ENCODE measurements around the gene STK32A.

The STK32A gene

DNA sequence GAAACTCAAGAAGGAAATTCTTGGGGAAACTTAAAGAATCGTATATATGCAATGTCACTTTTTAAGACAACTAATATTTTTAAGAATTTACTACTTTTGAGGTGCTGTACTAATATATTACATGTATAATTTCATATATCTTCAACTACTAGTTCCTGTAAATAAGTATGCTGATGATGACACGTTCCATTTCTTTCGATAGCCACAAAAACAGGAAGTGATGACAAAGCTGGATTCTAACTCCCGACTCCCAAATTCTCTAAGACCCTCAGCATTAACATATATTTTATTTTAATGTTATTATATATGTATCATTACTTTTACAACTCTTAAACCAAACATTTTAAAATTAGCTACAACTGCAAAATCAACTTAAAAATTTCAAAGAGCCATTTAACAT lies 74.8 kb downstream of the STK32A start:
- Mint-ChIP-seq H3K27ac (no peak overlapping the region), H3K4me3 (no peak overlapping the region), H3K27me3 (no peaks in the 10 kb centered on the region), H3K36me3 (no peaks in the 10 kb centered on the region), H3K9me3 (no peaks in the 10 kb centered on the region), H3K4me1 (no peaks in the 10 kb centered on the region)

DNA sequence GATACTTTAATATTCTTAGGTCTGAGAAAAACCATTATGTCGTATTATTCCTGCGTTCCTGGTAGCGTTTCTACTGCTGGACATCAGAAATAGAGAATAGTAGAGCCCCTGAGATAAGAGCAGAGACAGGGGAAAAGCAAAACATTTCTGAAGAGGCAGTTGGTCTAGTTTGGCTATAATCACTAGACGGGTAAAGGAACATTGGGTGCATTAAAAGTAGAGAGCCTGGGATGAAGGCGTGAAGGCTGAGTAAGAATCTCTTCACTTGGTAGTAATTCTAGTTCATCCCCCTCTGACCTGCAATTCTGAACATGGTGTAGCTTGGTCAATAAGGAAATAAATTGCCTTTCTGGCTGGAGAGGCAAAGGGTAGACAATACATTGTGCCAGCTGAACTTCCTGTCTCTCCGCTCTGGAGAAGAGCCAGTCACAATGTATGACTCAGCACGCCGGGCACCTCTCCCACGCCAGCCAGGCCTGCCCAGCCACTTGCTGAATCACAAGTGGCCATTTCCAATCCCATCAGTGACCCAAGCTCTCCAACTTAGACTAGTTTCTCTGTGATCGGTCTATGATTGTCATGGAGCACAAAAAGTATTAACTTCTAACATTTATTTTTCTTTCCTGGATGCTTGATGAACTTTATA lies 75.4 kb downstream of the STK32A start:
- no peaks in the 10 kb centered on the region for H3K36me3 Mint-ChIP-seq

DNA sequence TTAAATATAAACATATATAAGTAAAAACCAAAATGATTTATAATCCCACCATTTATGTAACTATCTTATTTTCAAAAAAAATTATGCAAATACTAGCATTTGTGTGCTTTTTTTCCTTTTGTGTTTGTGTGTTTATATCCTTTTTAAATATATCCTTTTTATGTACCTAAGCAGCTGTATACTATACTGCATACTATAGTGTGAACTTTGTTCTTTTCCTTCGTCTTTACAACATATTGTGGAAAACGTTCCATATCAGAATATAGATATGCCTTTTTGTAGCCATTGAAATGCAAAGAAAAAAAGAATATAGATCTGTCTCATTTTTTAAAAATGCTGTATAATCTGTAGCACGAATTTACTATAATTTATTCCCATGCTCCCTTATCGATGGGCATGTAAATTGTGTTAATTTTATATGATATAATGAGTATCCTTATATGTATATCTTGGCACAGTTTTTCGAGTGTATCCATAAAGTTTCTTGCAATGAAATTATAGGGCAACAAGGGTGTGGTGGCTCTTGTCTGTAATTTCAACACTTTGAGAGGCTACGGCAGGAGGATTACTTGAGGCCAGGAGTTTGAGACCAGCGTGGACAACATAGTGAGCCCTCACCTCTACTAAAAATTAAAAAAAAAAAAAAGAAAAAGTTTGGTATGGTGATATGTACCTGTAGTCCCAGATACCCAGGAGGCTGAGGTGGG lies 83.3 kb downstream of the STK32A start:
- no peak overlapping the region for H3K27ac Mint-ChIP-seq

More for the DNA sequence above, 75.4 kb downstream of the STK32A start:
- H3K27me3 Mint-ChIP-seq, result no peaks in the 10 kb centered on the region
- H3K9me3 Mint-ChIP-seq, result no peaks in the 10 kb centered on the region
- H3K27ac Mint-ChIP-seq, result no peak overlapping the region
- H3K4me1 Mint-ChIP-seq, result no peaks in the 10 kb centered on the region
- no peak overlapping the region for H3K4me3 Mint-ChIP-seq

DNA sequence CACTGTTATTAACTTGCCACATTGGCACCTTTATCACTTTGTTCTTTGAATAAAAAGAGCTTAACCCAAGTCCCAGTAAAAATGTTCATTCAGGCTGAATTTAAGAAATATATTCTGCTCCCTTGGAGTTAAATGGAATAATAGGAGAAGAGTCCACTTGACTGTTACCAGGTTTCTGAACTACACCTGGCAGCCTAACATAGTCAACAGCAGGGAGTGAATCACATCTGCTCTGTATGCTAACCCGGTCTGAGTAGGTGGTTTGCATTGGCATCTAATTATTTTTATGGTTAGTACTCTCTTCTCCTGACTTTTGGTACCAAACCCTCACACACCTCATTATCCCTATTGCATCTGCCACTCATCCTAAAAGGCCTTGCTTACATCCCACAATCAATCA lies 86.7 kb downstream of the STK32A start:
- Mint-ChIP-seq H3K9me3 (no peaks in the 10 kb centered on the region), H3K36me3 (no peaks in the 10 kb centered on the region), H3K27ac (no peak overlapping the region), H3K4me1 (no peaks in the 10 kb centered on the region), H3K27me3 (peaks cover 1% of the 10 kb centered on the region), H3K4me3 (no peak overlapping the region)

More for the DNA sequence above, 83.3 kb downstream of the STK32A start:
- Mint-ChIP-seq H3K9me3 (no peaks in the 10 kb centered on the region), H3K36me3 (no peaks in the 10 kb centered on the region), H3K4me1 (no peaks in the 10 kb centered on the region), H3K4me3 (no peak overlapping the region), H3K27me3 (no peaks in the 10 kb centered on the region)

DNA sequence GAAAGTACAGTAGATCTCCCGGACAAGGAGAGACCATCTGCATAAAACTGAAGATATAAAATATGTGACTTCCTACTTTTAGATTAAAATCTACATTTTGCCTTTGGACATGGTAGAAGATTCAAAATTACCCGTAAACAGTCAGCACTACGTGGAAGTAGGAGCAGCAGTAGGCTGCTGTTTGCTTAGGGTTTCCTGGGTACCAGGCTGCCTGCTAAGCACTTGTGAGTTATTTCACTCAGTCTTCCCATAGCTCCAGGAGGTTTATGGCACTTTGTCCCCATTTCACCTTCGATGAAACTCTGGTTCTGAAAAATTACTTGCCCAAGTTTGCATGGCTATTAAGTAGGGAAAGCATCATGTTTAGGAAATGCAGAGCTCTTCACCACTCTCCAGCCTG lies 92.6 kb downstream of the STK32A start:
- Mint-ChIP-seq H3K9me3 (no peaks in the 10 kb centered on the region), H3K27me3 (peaks cover 1% of the 10 kb centered on the region), H3K4me1 (no peaks in the 10 kb centered on the region), H3K4me3 (no peak overlapping the region), H3K27ac (no peak overlapping the region), H3K36me3 (no peaks in the 10 kb centered on the region)

DNA sequence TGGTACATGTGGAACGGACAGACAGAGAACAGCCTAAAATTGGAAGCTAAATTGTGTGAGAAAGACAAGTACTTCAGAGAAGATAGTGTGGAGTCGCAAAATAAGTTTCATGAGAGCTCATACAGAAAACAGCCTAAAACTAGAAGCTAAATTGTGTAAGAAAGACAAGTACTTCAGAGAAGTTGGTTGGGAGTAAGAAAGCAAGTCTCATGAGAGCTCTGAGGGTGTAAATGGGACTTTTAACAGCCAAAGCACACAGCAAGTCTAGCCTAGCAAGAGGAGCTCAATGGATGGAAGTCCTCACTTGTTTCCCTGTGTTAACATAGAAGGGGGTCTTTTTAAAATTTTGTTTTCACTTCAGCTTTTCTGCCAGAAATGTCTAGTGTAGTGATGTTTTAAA lies 93.1 kb downstream of the STK32A start:
- peaks cover 1% of the 10 kb centered on the region for H3K27me3 Mint-ChIP-seq
- no peaks in the 10 kb centered on the region for H3K36me3 Mint-ChIP-seq
- H3K27ac Mint-ChIP-seq, result no peak overlapping the region
- no peaks in the 10 kb centered on the region for H3K9me3 Mint-ChIP-seq
- H3K4me3 Mint-ChIP-seq, result no peak overlapping the region
- no peaks in the 10 kb centered on the region for H3K4me1 Mint-ChIP-seq

DNA sequence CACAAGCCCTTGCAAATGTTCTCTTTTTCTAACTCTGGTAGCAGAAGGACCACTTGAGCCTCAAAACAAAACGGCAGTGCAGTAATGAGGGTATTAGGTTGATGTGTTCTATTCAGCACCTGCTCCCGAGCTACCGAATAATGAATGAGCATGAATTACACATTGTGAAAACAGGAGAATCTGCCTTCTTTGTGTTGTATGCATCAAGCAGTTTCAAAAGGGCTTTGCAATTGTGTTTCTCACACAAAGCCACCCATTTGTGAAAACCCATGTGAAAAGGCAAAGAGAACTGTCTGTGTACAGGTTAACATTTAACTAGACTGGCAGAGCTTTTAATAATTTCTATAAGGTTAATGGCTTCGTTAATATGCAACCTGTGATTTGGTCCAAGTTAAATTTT lies 97.8 kb downstream of the STK32A start:
- Mint-ChIP-seq H3K27ac (no peak overlapping the region), H3K27me3 (no peaks in the 10 kb centered on the region), H3K9me3 (no peaks in the 10 kb centered on the region), H3K4me1 (no peaks in the 10 kb centered on the region), H3K36me3 (no peaks in the 10 kb centered on the region), H3K4me3 (no peak overlapping the region)

DNA sequence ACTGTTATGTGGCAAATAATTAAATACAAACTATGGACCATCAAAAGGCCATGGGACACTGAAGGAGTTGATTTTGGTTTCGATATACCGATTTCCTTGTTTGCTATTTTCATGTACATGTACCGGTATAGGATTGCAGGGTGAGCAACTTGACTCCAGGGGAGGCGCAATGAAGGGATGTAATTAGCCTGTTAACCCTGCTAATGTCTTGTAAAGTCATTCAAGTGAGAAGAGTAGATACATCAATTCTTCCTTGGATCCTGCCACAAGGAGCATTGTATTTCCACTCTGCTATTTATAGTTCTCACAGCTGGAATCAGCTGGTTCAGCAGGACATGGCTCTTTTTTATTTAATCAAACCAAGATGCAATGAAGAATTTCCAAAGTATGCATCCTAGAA lies 102.0 kb downstream of the STK32A start:
- Mint-ChIP-seq H3K4me1 (no peaks in the 10 kb centered on the region), H3K36me3 (no peaks in the 10 kb centered on the region), H3K4me3 (no peak overlapping the region), H3K27me3 (no peaks in the 10 kb centered on the region), H3K27ac (no peak overlapping the region), H3K9me3 (peaks cover 7% of the 10 kb centered on the region)

GRCh38 chr5:147339313-147339712 lies 104.5 kb downstream of the STK32A start:
- Mint-ChIP-seq H3K27ac (no peak overlapping the region), H3K9me3 (peaks cover 7% of the 10 kb centered on the region), H3K27me3 (no peaks in the 10 kb centered on the region), H3K36me3 (no peaks in the 10 kb centered on the region), H3K4me3 (no peak overlapping the region), H3K4me1 (no peaks in the 10 kb centered on the region)

DNA sequence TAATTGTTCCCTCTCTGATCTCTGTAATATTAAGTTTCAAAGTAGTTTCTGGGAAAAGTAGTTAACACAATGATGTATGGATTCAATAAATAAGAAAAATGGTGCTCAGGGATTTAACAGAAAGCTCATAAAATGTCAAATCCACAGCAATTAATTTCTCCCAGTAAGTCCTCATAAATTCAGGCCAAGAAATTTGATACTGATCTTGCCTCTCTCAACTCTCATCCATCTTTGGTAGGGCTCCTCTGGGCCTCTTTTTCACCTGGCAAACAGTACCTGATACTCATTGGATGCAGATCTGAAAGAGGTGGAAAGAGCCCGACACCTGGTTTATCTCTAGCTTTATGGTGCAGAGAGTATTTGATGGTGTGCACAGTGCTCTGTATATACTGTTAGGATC lies 106.1 kb downstream of the STK32A start:
- Mint-ChIP-seq H3K4me1 (no peaks in the 10 kb centered on the region), H3K27me3 (no peaks in the 10 kb centered on the region), H3K4me3 (no peak overlapping the region), H3K27ac (no peak overlapping the region), H3K36me3 (no peaks in the 10 kb centered on the region), H3K9me3 (peaks cover 7% of the 10 kb centered on the region)

GRCh38 chr5:147341345-147341744 lies 106.5 kb downstream of the STK32A start:
- H3K9me3 Mint-ChIP-seq, result peaks cover 7% of the 10 kb centered on the region
- H3K27ac Mint-ChIP-seq, result no peak overlapping the region
- H3K4me3 Mint-ChIP-seq, result no peak overlapping the region
- no peaks in the 10 kb centered on the region for H3K27me3 Mint-ChIP-seq
- H3K4me1 Mint-ChIP-seq, result no peaks in the 10 kb centered on the region
- H3K36me3 Mint-ChIP-seq, result no peaks in the 10 kb centered on the region

DNA sequence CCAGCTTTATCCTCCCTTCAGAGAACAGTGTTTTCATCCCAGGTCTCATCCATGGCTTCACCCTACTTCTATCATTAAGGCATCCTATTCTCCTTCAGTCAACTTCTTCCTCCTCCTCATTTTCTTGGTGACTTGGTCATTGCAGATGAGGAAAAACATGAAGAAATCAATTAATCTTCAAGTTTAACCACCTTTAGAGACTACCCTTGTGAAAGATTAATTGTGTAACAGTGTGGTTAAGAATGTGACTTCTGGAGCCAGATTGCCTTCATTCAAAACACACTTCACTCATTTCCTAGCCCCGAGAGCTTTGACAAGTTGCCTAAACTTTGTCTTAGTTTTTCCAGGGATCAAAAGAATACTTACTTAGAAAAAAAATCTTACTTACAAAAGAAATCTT lies 110.0 kb downstream of the STK32A start:
- H3K27ac Mint-ChIP-seq, result no peak overlapping the region
- H3K36me3 Mint-ChIP-seq, result no peaks in the 10 kb centered on the region
- H3K27me3 Mint-ChIP-seq, result no peaks in the 10 kb centered on the region
- no peak overlapping the region for H3K4me3 Mint-ChIP-seq
- H3K4me1 Mint-ChIP-seq, result no peaks in the 10 kb centered on the region
- H3K9me3 Mint-ChIP-seq, result no peaks in the 10 kb centered on the region

GRCh38 chr5:147346006-147346561 lies 111.3 kb downstream of the STK32A start:
- H3K27ac Mint-ChIP-seq, result no peak overlapping the region
- no peak overlapping the region for H3K4me3 Mint-ChIP-seq
- H3K9me3 Mint-ChIP-seq, result no peaks in the 10 kb centered on the region
- no peaks in the 10 kb centered on the region for H3K4me1 Mint-ChIP-seq
- H3K27me3 Mint-ChIP-seq, result no peaks in the 10 kb centered on the region
- H3K36me3 Mint-ChIP-seq, result no peaks in the 10 kb centered on the region

- H3K9me3 Mint-ChIP-seq, result no peaks in the 10 kb centered on the region
- no peaks in the 10 kb centered on the region for H3K36me3 Mint-ChIP-seq
- H3K27ac Mint-ChIP-seq, result no peak overlapping the region
- no peak overlapping the region for H3K4me3 Mint-ChIP-seq
- no peaks in the 10 kb centered on the region for H3K27me3 Mint-ChIP-seq
- H3K4me1 Mint-ChIP-seq, result no peaks in the 10 kb centered on the region
Measured at GRCh38 chr5:147348046-147348445, 113.2 kb downstream of the STK32A start.

DNA sequence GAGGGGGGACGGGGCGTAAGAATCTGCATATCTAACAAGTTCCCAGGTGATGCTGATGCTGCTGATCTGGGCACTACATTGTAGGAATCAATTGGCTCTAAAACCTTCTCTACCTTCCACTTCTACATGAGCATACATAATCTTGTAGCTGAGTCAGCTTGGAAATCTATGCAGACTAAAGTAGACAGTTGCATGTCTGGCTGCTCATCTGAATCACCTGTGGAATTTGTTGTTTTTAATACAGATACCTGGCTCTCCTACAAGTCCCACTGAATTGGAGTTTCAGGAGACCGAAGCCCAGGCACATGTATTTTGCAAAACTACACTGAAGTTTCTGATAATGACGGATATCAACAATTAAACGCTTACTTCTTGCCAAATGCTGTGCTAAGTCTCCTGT lies 113.6 kb downstream of the STK32A start:
- Mint-ChIP-seq H3K4me3 (no peak overlapping the region), H3K27me3 (no peaks in the 10 kb centered on the region), H3K4me1 (no peaks in the 10 kb centered on the region), H3K36me3 (no peaks in the 10 kb centered on the region), H3K27ac (no peak overlapping the region), H3K9me3 (no peaks in the 10 kb centered on the region)

DNA sequence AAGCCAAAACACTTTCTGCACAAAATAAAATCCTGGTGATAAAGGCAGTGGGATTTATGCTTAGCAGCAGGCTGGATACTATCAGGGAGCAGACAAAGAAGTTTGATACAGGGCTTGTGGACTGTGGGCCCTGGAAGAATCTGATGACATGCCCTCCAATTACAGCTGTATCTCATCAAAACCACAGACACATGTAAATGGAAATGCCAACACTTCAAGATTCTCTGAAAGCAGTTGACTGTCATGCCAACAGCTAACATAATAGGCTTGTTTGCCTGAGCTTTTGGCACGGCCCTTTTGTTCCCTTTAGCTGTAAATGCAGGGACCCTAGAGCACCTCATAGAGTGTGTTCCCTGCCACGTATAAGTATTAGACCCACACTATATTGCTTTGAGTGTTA lies 114.4 kb downstream of the STK32A start:
- no peak overlapping the region for H3K4me3 Mint-ChIP-seq
- no peaks in the 10 kb centered on the region for H3K36me3 Mint-ChIP-seq
- no peaks in the 10 kb centered on the region for H3K4me1 Mint-ChIP-seq
- no peaks in the 10 kb centered on the region for H3K27me3 Mint-ChIP-seq
- H3K9me3 Mint-ChIP-seq, result no peaks in the 10 kb centered on the region
- no peak overlapping the region for H3K27ac Mint-ChIP-seq
